ENCODE results near the gene ART1. TPM values are rescaled to one million over a fixed set of nuclear protein-coding genes. Genes with fewer than 3 reads are reported as not detected.

ART1 gene
- total RNA-seq, 1 donor from 2014 or later = 0.16 TPM

DNA sequence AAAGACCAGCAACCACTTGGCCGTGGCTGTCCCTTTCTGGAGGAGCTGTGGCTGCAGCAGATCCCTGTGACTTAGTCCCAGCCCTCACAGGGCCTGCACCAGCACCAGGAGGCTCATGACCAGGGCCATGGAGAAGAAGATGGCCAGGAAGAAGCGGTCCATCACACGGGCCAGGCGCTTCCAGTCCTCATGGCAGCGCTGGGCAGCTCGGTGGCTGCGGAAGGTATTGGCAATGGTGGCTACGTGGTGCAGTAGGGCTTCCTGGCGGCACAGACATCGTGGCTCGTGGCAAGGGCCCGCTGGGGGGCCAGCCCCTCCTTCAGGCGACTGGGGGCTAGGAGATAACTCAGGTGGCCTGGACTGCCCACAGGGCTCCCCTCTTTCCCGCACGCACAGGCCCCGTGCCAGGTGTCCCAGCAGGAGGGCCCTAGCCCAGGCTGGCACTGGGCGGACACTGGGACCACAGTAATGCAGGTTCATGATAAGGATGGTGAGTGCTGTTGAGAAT is 21.1 kb downstream of the ART1 start:
- no peak for DNase-seq

DNA sequence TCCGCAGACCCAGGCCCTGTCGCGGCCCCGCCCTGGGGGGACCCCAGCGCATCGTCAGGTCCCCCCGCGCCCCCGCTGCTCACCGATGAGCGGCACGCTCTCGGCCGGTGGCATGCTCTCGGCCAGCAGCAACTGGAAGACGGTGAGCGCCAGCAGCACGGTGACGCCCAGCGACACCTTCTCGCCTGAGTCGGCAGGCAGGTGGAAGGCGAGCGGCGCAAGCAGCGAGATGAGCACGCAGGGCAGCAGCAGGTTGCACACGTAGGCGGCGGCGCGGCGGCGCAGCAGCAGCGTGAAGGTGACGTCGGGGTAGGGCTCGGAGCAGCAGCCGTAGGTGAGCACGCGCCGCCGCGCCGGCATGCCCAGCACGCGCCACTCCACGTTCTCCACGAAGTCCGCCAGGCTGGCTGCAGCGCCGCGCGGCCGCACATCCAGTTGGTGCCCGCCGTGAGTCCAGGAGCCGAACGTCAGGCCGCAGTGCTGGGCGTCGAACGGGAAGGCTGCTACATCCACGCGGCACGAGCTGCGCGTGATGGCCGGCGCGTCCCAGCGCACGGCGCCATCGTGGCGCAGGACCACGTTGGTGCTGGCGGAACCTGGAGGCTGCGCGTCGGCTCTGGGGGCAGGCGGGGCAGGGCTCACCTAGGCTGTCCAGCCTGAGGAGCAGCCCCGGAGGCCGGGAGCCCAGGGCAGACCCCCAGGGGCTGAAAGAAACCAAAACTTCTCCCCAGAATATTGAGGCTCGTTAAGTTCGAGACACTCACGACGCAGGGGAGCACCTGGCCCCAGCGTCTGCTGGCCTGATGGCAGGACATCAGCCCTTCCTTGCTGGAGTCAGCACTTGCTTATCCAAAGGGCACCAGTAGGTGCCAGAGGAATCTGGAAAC is 22.5 kb downstream of the ART1 start:
- DNase-seq = no peak

DNA sequence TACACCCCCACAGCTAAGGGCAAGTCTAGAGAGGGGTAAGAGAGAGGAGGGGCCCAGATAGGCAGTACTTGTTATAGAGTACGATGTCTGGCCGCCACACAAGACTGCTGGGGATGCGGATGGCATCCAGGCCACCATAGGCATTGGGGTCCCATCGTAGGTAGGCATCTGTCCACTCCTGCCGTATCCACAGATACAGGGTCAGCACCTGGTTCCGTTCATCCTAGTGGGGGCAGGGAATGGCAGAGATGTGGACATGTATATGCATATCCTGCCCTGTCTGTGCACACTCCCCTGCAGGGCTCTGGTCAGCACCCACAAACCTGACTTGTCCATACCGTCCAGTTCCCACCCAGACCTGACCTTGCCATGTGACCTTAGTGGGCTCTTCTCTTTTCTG is 24.2 kb downstream of the ART1 start:
- DNase-seq = no peak

DNA sequence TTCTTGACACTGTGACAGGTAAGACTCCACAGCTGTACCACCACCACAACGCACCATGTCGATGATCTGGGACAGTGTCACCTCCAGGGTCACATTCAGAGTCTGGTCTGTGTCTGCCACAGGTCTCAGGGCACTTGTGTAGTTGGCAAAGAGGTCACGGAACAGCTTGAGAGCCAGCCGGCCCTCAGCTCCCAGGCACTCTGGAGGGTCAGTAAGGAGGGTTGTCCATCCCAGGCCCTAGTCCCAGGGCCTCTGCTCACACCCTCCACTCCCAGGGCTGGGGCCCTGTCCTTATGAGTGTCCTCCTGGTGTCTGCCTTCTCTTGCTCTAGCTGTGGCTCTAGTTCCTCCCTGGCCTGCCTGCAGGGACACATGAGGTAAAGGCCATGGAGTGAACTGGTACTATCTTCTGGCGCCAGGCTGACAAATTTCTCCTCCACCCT is 24.8 kb downstream of the ART1 start:
- no peak for DNase-seq

DNA sequence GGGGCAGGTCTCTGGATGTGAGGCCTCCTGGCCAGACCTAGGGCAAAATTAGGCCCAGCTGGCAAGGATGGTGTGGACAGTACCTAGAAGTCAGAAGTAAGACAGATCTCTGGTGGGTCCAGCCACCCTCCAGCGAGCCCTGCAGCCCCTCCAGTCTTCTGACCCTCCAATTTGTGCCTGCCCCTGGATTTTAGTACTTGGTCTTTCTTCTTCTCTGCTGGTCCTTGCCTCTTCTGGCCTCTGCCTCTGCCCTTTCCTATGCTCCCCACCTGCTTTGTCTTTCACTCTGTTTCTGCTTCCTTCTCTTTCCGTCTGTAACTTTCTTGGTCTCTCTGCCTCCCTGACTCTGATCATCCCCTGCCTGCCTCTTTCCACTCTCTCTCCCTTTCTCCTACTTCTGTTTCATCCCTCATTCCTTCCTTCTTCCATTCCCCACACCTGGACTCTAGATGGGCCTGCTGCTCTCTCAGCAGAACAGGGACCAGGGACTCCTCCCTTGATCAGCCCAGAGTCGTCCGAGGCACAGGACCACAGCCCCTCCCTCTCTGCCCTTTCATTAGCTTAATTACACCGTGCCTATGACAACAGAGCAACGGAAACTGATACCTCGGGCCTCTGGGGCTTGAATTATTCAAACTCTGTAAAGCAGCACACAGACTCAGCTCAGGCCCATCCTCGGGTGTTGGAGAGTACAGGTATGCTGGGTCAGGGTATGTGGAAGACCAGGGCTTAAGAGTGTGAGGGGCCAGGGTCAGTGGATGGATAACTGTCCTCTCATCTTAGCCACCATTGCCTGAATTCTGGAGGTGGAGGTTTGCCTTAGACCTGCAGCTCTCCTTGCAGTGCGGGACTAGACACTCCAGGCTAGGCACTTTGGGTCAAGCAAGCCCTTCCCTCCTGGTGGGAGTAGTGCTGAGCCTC is 26.7 kb downstream of the ART1 start, which contains the start of gene CHRNA10:
CHRNA10 (minus strand) TSS at position 51 of the 921 bp plus-strand sequence. CDS start 72 bp downstream, outside the sequence.
- no peak for DNase-seq

DNA sequence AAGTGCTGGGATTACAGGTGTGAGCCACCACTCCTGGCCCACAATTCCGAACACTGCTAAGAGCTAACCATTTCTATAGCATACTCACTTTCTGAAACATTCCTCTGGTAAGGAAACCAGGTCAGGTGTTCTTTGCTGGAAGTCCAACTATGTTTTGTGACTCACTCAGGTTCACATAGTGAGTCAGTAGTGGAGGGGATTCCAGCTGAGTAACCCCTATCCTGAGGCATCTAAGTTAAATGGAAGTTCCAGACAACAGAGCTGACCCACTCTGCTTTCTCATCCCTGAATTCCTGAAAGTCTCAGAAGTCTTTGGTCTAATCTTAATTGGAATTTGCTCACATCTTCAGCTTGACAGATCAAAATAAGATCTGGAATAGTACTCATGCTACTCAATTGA is 29.3 kb downstream of the ART1 start:
- no peak for DNase-seq

DNA sequence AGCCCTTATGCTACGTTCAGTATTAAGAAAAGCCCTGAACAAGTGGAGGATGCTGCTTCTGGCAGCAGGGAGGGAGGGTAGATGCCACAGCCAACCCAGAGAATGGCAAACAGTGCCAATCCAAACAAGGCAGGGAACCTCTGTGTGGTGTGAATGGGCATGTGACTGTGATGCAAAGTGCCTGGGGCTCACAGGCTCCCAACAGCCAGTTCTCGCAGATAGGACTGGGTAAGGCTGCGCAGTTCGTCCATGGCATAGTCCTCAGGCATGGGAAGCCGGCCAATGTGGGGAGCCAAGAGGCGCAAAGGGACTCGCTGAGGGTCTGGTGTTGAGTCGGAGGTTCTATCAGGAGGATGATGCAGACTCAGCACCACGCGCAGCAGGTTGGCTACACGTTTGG is 31.0 kb downstream of the ART1 start:
- DNase-seq = no peak

DNA sequence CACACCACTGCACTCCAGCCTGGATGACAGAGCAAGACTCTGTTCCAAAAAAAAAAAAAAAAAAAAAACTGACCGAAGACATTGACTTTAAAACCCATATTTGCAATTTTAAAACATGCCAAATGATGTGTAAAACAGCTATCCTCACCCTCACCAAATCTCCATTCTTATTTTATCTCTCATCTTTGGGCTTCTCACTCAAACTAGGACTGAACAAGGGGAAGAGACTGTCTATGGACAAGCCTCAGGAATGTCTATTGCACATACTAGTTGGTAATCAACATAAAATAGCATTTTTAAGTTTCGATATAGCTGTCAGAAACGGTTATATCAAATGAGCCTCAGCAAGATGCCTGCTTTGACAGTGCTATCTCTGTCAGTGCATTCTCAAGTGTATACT is 34.1 kb downstream of the ART1 start:
- no peak for DNase-seq

DNA sequence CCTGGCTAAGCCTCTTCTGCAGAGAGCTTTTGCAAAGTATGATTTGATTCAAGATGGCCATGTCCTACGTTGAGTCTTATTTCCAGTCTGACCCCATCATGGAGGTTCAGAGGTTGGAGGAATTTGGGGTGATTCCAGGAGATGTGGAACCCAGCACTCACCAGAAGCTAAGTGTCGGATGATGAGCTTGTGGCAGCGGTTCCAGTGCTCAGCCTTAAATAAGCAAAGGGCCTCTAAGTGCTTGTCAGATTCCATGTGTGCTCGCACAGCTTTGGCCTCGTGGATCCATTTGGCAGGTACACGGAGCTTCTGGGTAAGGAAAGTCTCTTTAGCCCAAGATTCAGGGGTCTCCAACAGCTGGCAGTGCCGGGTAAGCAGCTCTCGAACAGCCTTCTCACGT is 38.1 kb downstream of the ART1 start:
- no peak for DNase-seq

DNA sequence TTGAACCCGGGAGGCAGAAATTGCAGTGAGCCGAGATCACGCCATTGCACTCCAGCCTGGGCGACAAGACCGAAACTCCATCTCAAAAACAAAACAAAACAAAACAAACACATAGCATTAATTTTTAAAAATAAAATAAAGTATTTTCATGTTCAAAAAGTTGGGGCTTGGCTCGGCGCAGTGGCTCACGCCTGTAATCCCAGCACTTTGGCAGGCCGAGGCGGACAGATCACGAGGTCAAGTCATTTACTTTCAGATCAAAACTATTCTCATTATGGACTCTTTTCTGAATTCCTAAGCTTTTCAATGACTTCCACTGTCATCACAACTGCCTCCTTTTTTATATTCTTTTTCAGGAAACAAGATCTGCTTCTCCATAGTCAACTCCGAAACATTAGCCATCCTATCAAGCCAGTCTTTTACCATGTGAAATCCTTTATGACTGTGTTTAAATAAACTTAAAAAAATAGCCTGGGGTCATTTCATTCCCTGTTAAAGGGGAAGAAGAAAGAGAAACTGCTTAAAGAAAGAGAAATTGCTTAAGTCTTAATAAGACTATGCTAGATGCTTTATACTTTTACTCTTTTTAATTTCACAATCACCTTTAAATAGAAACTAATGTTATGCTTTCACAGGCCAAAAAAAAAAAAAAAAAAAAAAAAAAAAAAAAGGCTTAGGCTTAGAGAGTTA is 39.3 kb downstream of the ART1 start:
- DNase-seq = no peak

DNA sequence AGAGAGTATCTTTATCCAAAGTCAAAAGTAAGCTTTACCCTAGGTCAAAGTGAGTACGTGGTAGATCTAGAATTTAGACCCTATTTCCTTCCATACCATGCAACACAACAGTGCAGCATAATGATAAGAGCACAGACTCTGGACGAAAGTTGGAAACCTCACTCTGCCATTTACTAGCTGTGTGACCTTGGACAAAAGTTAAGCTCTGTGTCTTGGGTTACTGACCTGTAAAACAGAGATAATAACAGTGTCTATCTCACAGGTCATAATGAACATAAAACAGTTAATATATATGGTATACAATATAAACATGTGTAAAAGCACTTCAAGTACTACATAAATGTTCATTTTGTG is 39.9 kb downstream of the ART1 start:
- DNase-seq = no peak

DNA sequence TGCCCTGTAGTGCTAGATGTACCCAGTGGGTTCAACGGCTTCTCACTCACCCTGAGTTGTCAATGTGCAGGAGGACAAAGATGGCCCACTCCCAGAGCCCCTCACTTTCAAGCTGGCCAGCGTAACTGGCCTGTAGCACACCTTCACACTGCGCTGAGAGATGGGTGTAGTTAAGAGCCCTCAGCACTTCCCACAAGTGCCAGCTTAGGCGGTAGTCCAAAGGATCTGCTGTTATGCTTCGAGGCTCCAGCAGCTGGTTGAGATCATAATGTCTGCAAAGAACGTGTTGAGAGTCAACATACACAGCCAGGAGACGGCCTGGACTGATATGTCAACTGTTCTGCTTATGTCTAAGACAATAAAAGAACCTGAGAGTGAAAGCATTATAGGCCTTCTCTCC is 41.0 kb downstream of the ART1 start:
- no peak for DNase-seq

DNA sequence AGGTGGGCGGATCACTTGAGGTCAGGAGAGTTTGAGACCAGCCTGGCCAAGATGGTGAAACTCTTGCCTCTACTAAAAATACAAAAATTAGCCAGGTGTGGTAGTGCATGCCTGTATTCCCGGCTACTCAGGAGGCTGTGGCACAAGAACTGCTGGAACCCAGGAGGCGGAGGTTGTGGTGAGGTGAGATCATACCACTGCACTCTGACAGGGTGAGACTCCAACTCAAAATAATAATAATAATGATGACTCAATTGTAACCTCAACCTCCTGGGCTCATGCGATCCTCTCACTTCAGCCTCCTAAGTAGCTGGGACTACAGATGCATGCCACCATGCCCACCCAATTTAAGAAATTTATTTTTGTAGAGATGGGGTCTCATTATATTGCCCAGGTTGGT is 41.8 kb downstream of the ART1 start:
- no peak for DNase-seq

DNA sequence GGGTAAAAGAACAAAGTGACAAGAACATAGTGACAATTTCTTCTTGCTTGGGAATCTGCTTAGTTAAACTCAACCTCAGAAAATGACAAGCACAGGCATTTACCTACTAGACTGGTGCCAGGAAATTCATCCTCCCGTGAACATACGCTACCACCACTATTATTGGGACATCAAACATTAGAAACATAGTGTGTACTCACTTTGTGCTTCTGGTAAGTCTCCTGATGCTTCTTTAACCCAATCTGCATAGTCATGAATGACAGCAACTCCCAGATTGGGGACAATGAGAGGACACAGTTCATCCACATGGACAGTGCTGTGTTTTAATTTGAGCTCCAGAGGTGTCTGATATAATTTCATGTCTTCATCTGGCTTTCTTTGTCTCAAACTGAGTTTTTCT is 55.5 kb downstream of the ART1 start:
- DNase-seq = no peak

DNA sequence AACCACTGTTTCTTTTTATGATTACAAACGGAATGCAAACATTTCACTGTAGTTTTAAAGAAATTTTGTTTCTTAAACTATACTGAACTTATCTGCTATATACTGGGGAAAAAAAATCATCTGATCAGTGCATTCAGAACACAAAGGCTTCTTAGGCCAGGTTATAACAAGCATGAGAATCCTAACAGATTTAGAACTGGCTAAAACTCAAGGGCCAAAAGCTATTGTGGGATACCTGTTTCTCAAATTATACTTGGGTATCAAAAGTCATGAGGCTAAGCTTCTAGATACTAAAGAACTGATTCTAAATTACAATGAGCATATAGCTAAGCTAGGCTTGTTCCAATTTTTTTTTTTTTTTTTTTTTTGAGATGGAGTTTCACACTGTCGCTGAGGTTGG is 56.0 kb downstream of the ART1 start:
- no peak for DNase-seq

DNA sequence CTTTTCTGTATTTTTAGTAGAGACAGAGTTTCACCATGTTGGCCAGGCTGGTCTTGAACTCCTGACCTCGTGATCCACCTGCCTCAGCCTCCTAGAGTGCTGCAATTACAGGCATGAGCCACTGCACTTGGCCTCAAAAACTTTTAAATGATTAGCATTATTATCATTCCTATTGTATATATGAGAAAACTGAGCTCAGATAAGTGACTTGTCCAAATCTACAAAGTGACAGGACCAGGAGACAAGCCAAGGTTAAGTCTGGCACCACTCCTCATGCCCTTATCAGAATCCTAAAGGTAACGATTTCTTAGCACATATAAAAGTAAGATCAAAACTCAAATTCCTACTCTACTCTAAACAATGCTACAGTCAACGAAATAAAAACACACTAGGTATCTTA is 58.5 kb downstream of the ART1 start:
- DNase-seq = no peak

DNA sequence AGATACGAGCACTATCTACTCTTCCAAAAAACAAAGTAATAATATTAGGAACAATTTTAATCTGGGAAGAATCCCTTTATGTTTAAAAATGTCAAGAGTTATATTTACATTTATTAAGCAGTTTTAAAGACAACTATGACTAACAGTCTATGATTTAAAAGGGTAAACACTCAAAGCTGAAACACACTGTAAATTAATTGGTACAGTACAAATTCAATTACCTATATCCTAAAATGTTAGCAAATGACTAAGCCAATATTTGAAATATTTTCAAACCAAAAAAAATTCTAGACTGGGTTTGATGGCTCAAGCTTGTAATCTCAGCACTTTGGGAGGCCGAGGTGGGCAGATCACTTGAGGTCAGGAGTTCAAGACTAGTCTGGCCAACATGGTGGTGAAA is 62.2 kb downstream of the ART1 start:
- DNase-seq = no peak

DNA sequence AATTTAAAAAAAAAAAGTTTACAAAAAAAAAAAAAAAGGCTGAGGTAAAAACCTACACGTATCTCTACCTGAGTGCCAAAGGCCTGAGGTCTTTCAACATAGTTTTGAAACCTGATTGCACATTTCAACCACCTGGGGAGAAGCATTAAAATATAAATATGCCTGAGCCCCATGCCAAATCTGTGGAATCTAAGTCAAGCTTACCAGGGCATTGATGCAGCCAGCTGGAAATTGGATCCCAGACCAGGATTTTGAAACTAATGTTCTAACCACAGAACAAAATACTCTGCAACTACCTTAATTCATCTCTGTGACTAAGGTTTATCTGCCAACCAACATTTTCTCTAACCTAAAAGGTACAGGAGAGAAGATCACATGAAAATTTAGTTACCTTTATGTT is 65.0 kb downstream of the ART1 start:
- no peak for DNase-seq

DNA sequence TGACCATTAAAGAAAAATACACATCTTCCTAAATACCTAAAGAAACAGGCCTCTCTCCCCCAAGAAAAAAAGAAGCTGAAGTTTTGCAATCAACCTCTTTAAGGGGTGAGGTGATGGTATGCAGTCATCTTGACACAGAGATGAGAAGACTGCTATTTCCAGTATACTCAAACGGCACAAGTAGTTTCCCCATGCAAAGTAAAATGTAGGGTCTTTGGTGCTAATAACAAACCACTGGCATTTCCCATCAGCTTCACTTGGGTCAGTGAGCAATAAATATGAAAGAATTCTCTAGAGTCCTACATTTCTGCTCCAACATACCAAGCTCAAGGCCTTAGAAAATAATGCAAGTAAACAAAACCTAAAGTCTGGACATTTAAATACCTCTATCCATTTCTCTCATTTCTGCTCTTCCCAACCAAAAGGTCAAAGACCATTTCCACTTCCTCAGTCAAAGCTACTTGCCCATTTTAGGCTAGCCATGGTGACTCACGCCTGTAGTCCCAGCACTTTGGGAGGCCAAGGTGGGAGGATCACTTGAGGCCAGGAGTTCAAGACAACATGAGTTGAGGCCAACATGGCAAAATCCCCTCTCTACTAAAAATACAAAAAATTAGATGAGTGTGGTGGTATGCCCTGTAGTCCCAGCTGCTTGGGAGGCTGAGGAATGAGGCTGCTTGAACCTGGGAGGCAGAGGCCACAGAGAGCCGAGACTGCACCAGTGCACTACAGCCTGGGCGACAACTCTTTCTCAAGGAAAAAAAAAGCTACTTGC is 65.7 kb downstream of the ART1 start:
- DNase-seq = no peak

DNA sequence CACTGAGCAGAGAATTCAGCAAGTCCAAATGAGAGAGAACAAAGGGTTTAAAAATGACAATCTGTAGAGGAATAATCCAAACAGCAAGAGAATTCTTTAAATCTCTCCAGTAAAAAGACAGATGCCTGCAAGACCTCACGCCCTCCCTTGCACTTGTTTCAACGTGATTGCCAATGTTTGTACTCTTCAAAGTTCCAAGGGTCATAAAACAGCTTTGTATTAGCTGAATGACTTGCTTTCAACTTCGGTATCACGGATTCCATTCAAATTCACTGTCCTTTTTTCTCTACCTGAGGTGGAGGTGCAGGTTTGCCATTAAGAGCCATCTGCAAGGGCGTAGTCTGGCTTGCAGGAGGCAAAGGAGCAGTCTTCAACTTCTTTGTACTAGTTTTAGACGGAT is 67.3 kb downstream of the ART1 start:
- DNase-seq = no peak

Measured in occipital lobe (tissue), 2 donors.